ENCODE measurements around the gene RAB41.
"Not testable (repeated sequence)": the region's sequence is repeated elsewhere in the genome, so short reads cannot be mapped to it uniquely, and the experiment has no call there.

Gene RAB41

DNA sequence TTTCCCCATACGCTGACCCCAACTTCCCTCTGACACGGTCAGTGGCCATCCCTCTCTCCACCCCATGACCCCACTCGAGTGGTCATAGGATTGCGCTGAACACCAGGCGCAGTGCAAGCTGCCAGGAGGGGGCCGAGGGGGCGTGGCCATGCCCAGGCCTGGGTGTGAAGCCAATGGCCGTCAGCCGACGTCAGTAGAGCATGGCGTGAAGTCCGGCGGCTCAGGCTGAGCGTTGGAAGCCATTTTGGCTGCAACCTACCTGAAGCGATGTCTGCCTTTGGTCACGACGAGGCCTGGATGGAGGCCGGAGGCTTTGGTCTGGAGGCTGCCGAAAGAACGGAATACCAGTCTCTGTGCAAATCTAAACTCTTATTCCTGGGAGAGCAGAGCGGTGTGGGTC, at the start of gene RAB41:
Gene RAB41 (plus strand): TSS at position 222 of the 400 bp plus-strand sequence. CDS start 46 bp downstream, at position 268.
- H3K4me1 ChIP-seq: no peaks in the 10 kb centered on the region
- DNase-seq (ENCODE audit: low spot score in 2 of 2): no peak

DNA sequence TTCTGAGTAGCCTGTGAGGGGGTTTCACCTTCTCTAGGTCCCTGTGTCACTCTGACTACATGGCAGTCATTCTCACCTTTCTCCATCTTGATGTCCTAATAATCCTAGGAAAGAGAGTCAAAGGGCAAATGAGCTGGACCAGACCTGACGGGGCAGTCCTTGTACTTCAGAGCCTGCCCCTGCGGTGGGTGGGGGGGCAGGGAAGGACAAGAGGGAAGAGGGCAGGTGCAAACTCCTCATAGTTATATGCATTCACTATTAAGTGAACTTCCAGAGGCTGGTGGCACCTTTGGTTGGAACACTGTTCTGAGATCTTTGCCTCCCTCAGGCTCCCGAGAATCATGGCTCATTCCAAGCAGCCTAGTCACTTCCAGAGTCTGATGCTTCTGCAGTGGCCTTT, 47.6 kb upstream of the RAB41 start, which contains the start of gene AWAT1:
Gene AWAT1 (plus strand): TSS at position 301 of the 400 bp plus-strand sequence. CDS start 41 bp downstream, at position 342.
- Histone ChIP-seq H3K36me3 (replicated peaks) (no peaks in the 10 kb centered on the region), H3K4me1 (no peaks in the 10 kb centered on the region), H3K9me3 (no peaks in the 10 kb centered on the region), H3K4me3 (no peak within 1 kb of the TSS), H3K27me3 (ENCODE audit: low read depth) (peaks cover 5% of the 10 kb centered on the region; the same call in 1 of the 2 replicates)
- in situ Hi-C loops (cut with MboI; ENCODE audit: low sequenced_read_pairs): no loop called here
- DNase-seq (ENCODE audit: low spot score in 2 of 2): no peak

More for the DNA sequence above, at the start of gene RAB41:
- H3K36me3 ChIP-seq (replicated peaks): peaks cover 24% of the 10 kb centered on the region
- no peak within 1 kb of the TSS for H3K4me3 ChIP-seq
- no peaks in the 10 kb centered on the region for H3K27me3 ChIP-seq (ENCODE audit: low read depth)
- in situ Hi-C loops (cut with MboI; ENCODE audit: low sequenced_read_pairs): no loop called here
- no peaks in the 10 kb centered on the region for H3K9me3 ChIP-seq

DNA sequence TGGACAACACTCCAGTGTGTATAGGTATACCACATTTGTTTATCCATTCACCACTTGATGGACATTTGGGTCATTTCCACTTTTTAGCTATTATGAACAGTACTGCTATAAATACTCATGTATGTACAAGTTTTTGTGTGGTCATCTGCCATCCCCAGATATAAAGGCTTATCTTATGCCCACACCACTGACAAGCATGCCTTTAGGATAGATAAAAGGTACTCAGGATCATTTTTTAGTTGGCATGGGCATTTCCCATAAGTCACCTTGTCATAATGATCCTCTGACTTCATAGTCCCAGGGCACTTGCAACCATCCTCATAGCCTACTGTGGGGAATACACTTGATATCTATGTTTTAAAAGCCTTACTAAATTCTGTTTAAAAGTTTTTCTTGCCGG, 41.2 kb upstream of the RAB41 start:
- Histone ChIP-seq H3K27me3 (ENCODE audit: low read depth) (peaks cover 5% of the 10 kb centered on the region; the same call in 1 of the 2 replicates), H3K4me1 (peaks cover 4% of the 10 kb centered on the region; the same call in 1 of the 2 replicates), H3K4me3 (no peak overlapping the region), H3K9me3 (no peaks in the 10 kb centered on the region), H3K36me3 (replicated peaks) (no peaks in the 10 kb centered on the region)
- DNase-seq (ENCODE audit: low spot score in 2 of 2): no peak
- in situ Hi-C loops (cut with MboI; ENCODE audit: low sequenced_read_pairs): no loop called here

GRCh38 chrX:70241501-70241900, 40.5 kb upstream of the RAB41 start:
- Histone ChIP-seq H3K4me1 (peaks cover 4% of the 10 kb centered on the region; the same call in 1 of the 2 replicates), H3K4me3 (no peak overlapping the region), H3K36me3 (replicated peaks) (no peaks in the 10 kb centered on the region), H3K27me3 (ENCODE audit: low read depth) (peaks cover 4% of the 10 kb centered on the region; the same call in 1 of the 2 replicates), H3K9me3 (no peaks in the 10 kb centered on the region)
- in situ Hi-C loops (cut with MboI; ENCODE audit: low sequenced_read_pairs): no loop called here
- no peak for DNase-seq (ENCODE audit: low spot score in 2 of 2)

DNA sequence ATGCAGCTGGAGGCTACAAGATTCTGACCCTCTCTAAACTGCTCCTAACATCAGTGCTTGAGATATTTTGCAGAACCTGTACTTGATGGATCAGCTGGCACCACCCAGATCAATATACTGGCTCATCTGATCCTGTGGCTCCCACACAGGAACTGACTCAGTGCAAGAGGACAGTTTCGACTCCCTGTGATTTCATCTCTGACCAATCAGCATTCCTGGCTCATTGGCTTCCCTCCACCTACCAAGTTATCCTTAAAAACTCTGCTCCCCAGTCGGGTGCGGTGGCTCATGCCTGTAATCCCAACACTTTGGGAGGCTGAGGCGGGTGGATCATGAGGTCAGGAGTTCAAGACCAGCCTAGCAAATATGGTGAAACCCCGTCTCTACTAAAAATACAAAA, 38.4 kb upstream of the RAB41 start:
- DNase-seq (ENCODE audit: low spot score in 2 of 2); in situ Hi-C loops (cut with MboI; ENCODE audit: low sequenced_read_pairs): not testable (repeated sequence)

GRCh38 chrX:70244881-70245280, 37.1 kb upstream of the RAB41 start:
- no peak overlapping the region for H3K4me3 ChIP-seq
- no peaks in the 10 kb centered on the region for H3K27me3 ChIP-seq (ENCODE audit: low read depth)
- no peak for DNase-seq (ENCODE audit: low spot score in 2 of 2)
- peaks cover 4% of the 10 kb centered on the region; the same call in 1 of the 2 replicates for H3K4me1 ChIP-seq
- in situ Hi-C loops (cut with MboI; ENCODE audit: low sequenced_read_pairs): no loop called here
- no peaks in the 10 kb centered on the region for H3K9me3 ChIP-seq
- no peaks in the 10 kb centered on the region for H3K36me3 ChIP-seq (replicated peaks)

More for the DNA sequence above, 38.4 kb upstream of the RAB41 start:
- not testable (repeated sequence) for H3K36me3 ChIP-seq (replicated peaks); H3K9me3 ChIP-seq; H3K27me3 ChIP-seq (ENCODE audit: low read depth); H3K4me1 ChIP-seq; H3K4me3 ChIP-seq

GRCh38 chrX:70247252-70247651, 34.7 kb upstream of the RAB41 start:
- Histone ChIP-seq H3K27me3 (ENCODE audit: low read depth) (no peaks in the 10 kb centered on the region), H3K4me3 (no peak overlapping the region), H3K36me3 (replicated peaks) (no peaks in the 10 kb centered on the region), H3K4me1 (peaks cover 15% of the 10 kb centered on the region), H3K9me3 (no peaks in the 10 kb centered on the region)
- no peak for DNase-seq (ENCODE audit: low spot score in 2 of 2)
- in situ Hi-C loops (cut with MboI; ENCODE audit: low sequenced_read_pairs): no loop called here

DNA sequence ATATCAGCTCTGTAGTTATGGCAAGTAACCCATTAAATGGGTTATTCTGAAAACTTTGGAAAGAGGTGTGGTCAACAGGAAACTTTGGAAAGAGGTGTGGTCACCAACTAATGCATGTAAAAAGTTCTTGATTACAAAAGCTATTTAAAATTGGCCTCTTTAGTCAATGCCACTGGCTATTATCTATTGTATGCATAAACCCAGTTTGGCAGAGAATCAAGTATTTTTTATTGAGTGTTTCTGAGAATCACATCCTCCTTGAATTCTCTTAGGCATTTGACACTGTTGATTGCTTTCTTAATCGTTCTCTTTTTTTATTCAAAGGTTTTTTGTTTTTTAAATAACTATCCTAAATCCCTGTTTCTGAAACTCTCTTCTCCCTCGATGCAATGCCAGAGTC, 29.5 kb upstream of the RAB41 start:
- peak in 1 of 2 experiments; percentile 8 for DNase-seq (ENCODE audit: low spot score in 2 of 2)
- Histone ChIP-seq H3K4me3 (no peak overlapping the region), H3K9me3 (no peaks in the 10 kb centered on the region), H3K27me3 (ENCODE audit: low read depth) (no peaks in the 10 kb centered on the region), H3K4me1 (peaks cover 16% of the 10 kb centered on the region), H3K36me3 (replicated peaks) (no peaks in the 10 kb centered on the region)
- in situ Hi-C loops (cut with MboI; ENCODE audit: low sequenced_read_pairs): no loop called here

GRCh38 chrX:70253377-70254062, 28.5 kb upstream of the RAB41 start:
- in situ Hi-C loops (cut with MboI; ENCODE audit: low sequenced_read_pairs): no loop called here
- no peaks in the 10 kb centered on the region for H3K27me3 ChIP-seq (ENCODE audit: low read depth)
- no peak overlapping the region for H3K4me3 ChIP-seq
- no peaks in the 10 kb centered on the region for H3K36me3 ChIP-seq (replicated peaks)
- no peak for DNase-seq (ENCODE audit: low spot score in 2 of 2)
- peaks cover 16% of the 10 kb centered on the region for H3K4me1 ChIP-seq
- H3K9me3 ChIP-seq: no peaks in the 10 kb centered on the region

- H3K4me3 ChIP-seq: no peak overlapping the region
- no peak for DNase-seq (ENCODE audit: low spot score in 2 of 2)
- H3K4me1 ChIP-seq: peaks cover 16% of the 10 kb centered on the region
- no peaks in the 10 kb centered on the region for H3K9me3 ChIP-seq
- no peaks in the 10 kb centered on the region for H3K27me3 ChIP-seq (ENCODE audit: low read depth)
- H3K36me3 ChIP-seq (replicated peaks): no peaks in the 10 kb centered on the region
- in situ Hi-C loops (cut with MboI; ENCODE audit: low sequenced_read_pairs): no loop called here
Observed at GRCh38 chrX:70254063-70254400, 27.9 kb upstream of the RAB41 start.

- no peaks in the 10 kb centered on the region for H3K36me3 ChIP-seq (replicated peaks)
- H3K4me3 ChIP-seq: no peak overlapping the region
- no peak for DNase-seq (ENCODE audit: low spot score in 2 of 2)
- H3K9me3 ChIP-seq: no peaks in the 10 kb centered on the region
- in situ Hi-C loops (cut with MboI; ENCODE audit: low sequenced_read_pairs): no loop called here
- no peaks in the 10 kb centered on the region for H3K27me3 ChIP-seq (ENCODE audit: low read depth)
- H3K4me1 ChIP-seq: peaks cover 16% of the 10 kb centered on the region
Observed at GRCh38 chrX:70254909-70255308, 27.1 kb upstream of the RAB41 start.

DNA sequence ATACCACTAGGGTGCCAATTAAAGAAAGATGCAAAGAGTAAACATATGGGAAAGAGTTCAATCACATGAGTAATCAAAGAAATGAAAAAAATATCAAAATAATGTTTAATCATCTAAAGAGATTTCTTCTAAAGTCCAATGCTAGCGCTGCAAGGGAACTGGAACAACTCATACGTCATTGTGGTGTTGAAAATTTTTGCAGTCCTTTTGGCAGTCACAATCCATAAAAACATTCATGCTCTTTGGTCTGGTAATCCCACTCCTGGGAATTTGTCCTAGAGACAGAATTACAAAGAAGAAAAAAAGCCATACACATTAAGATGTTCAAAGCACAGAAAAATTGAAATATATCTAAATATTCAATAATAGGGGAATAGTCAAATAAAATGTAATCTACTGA, 26.5 kb upstream of the RAB41 start:
- Histone ChIP-seq H3K9me3 (no peaks in the 10 kb centered on the region), H3K36me3 (replicated peaks) (no peaks in the 10 kb centered on the region), H3K4me1 (peaks cover 12% of the 10 kb centered on the region), H3K4me3 (no peak overlapping the region), H3K27me3 (ENCODE audit: low read depth) (no peaks in the 10 kb centered on the region)
- DNase-seq (ENCODE audit: low spot score in 2 of 2): no peak
- in situ Hi-C loops (cut with MboI; ENCODE audit: low sequenced_read_pairs): no loop called here

GRCh38 chrX:70257423-70258288, 24.3 kb upstream of the RAB41 start:
- Histone ChIP-seq H3K4me3 (no peak overlapping the region), H3K27me3 (ENCODE audit: low read depth) (no peaks in the 10 kb centered on the region), H3K9me3 (no peaks in the 10 kb centered on the region), H3K4me1 (peaks cover under 1% of the 10 kb centered on the region; the same call in 1 of the 2 replicates), H3K36me3 (replicated peaks) (no peaks in the 10 kb centered on the region)
- in situ Hi-C loops (cut with MboI; ENCODE audit: low sequenced_read_pairs): no loop called here
- DNase-seq (ENCODE audit: low spot score in 2 of 2): no peak

DNA sequence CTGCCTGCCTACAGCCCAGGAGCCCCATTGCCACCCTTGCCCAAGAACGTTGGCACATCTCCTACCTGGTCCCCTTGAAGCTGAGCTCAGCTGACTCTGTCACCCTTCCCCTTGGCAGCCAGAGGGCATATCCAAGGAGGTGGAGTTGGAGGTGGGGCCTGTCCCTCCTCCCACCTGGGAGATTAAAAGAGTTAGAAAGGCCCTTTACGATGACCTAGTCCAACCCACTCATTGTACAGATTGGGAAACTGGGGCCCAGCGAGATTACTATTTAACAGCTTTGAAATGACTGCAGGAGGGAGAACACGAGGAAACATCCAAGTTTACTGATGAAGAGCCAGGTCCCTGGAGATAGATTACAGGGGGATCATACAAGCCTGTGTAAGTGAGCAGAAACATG, 21.9 kb upstream of the RAB41 start, which contains the start of gene P2RY4:
Gene P2RY4 (minus strand): TSS at position 101 of the 400 bp plus-strand sequence. CDS start 580 bp downstream, outside the sequence.
- in situ Hi-C loops (cut with MboI; ENCODE audit: low sequenced_read_pairs): no loop called here

More for the DNA sequence above, 21.9 kb upstream of the RAB41 start, which contains the start of gene P2RY4:
- no peak for DNase-seq (ENCODE audit: low spot score in 2 of 2)
- Histone ChIP-seq H3K4me1 (no peaks in the 10 kb centered on the region), H3K27me3 (ENCODE audit: low read depth) (peaks cover 3% of the 10 kb centered on the region; the same call in 1 of the 2 replicates), H3K4me3 (no peak within 1 kb of the TSS), H3K36me3 (replicated peaks) (no peaks in the 10 kb centered on the region), H3K9me3 (no peaks in the 10 kb centered on the region)

Measured in HAP-1 (cell line).